GM10847 (cell line): ENCODE results near the gene ATAD3C.

Source experiments
- POLR2A ChIP-seq: IDR thresholded peaks from 2 replicates; pipeline ENCODE4 v1.6.1; 2011; ENCODE audit not compliant: insufficient read length; ENCODE audit errors: extremely low read depth

Gene ATAD3C

GRCh38 chr1:1419363-1419812 lies 30.1 kb upstream of the ATAD3C start:
- no peak for TF ChIP-seq POLR2A

- TF ChIP-seq POLR2A, result no peak
These were observed 29.5 kb upstream of the ATAD3C start for GRCh38 chr1:1419813-1420653.

- no peak for TF ChIP-seq POLR2A
These were observed 28.8 kb upstream of the ATAD3C start for GRCh38 chr1:1420654-1421141.

GRCh38 chr1:1421147-1421906 lies 28.2 kb upstream of the ATAD3C start, which contains the start of gene ANKRD65:
TSS of gene ANKRD65 (minus strand) at chr1:1421276. CDS start at chr1:1421005, 271 bp downstream.
- no peak for TF ChIP-seq POLR2A

GRCh38 chr1:1421907-1422464 lies 27.5 kb upstream of the ATAD3C start:
- no peak for TF ChIP-seq POLR2A

- TF ChIP-seq POLR2A, result no peak
These were observed 26.8 kb upstream of the ATAD3C start for GRCh38 chr1:1422465-1423244.

- TF ChIP-seq POLR2A, result no peak
These were observed 26.3 kb upstream of the ATAD3C start for GRCh38 chr1:1423245-1423597.

- no peak for TF ChIP-seq POLR2A
These were observed 24.8 kb upstream of the ATAD3C start for GRCh38 chr1:1424707-1425106.

- TF ChIP-seq POLR2A, result no peak
These were observed 24.1 kb upstream of the ATAD3C start for GRCh38 chr1:1425426-1425752.

- TF ChIP-seq POLR2A, result no peak
These were observed 23.6 kb upstream of the ATAD3C start for GRCh38 chr1:1425753-1426495.

GRCh38 chr1:1426496-1427105 lies 22.9 kb upstream of the ATAD3C start:
- no peak for TF ChIP-seq POLR2A

GRCh38 chr1:1427106-1427819 lies 22.2 kb upstream of the ATAD3C start:
- no peak for TF ChIP-seq POLR2A

- TF ChIP-seq POLR2A, result no peak
These were observed 21.7 kb upstream of the ATAD3C start for GRCh38 chr1:1427820-1428148.
